LNCAP (cell line): Measurements from ENCODE around the gene ZBTB16.

ENCODE experiments used
- TF ChIP-seq, protein P1 (sequence below): fragments of 450-650 bp; IDR thresholded peaks from 2 replicates; pipeline ENCODE4 v1.5.1; 2017; ENCODE audit warnings: mild to moderate bottlenecking

The ZBTB16 gene

GRCh38 chr11:114167771-114168448, 108.4 kb downstream of the ZBTB16 start:
- TF ChIP-seq, protein P1, sequence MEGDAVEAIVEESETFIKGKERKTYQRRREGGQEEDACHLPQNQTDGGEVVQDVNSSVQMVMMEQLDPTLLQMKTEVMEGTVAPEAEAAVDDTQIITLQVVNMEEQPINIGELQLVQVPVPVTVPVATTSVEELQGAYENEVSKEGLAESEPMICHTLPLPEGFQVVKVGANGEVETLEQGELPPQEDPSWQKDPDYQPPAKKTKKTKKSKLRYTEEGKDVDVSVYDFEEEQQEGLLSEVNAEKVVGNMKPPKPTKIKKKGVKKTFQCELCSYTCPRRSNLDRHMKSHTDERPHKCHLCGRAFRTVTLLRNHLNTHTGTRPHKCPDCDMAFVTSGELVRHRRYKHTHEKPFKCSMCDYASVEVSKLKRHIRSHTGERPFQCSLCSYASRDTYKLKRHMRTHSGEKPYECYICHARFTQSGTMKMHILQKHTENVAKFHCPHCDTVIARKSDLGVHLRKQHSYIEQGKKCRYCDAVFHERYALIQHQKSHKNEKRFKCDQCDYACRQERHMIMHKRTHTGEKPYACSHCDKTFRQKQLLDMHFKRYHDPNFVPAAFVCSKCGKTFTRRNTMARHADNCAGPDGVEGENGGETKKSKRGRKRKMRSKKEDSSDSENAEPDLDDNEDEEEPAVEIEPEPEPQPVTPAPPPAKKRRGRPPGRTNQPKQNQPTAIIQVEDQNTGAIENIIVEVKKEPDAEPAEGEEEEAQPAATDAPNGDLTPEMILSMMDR = no peak

- TF ChIP-seq, protein P1 = no peak
These were observed 109.2 kb downstream of the ZBTB16 start for GRCh38 chr11:114168691-114169090.

DNA sequence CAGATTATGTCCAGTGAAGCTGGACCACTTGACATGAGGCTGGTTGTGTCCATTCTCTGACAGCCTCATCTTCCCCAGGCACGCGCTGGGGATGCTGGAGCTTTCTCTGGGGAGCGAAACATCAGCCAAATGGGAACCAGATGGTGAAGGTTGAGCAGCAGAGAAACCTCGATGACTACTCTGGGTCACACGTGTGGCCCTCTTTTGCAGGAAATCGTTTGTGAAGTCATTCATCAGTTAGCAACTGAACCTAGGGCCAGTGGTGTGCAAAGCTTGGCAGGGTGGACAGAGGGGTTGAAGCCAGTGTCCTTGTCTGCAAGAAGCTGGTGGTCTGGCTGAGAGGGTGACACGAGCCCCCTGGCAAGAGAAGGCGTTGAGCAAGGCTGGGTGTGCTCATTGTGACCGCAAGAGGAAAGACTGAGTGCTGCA, 109.8 kb downstream of the ZBTB16 start:
- TF ChIP-seq, protein P1 = no peak

- TF ChIP-seq, protein P1 = no peak
These were observed 110.3 kb downstream of the ZBTB16 start for GRCh38 chr11:114169821-114170220.

GRCh38 chr11:114170226-114170625, 110.7 kb downstream of the ZBTB16 start:
- TF ChIP-seq, protein P1 = no peak

- TF ChIP-seq, protein P1 = no peak
These were observed 111.9 kb downstream of the ZBTB16 start for GRCh38 chr11:114171257-114172054.

DNA sequence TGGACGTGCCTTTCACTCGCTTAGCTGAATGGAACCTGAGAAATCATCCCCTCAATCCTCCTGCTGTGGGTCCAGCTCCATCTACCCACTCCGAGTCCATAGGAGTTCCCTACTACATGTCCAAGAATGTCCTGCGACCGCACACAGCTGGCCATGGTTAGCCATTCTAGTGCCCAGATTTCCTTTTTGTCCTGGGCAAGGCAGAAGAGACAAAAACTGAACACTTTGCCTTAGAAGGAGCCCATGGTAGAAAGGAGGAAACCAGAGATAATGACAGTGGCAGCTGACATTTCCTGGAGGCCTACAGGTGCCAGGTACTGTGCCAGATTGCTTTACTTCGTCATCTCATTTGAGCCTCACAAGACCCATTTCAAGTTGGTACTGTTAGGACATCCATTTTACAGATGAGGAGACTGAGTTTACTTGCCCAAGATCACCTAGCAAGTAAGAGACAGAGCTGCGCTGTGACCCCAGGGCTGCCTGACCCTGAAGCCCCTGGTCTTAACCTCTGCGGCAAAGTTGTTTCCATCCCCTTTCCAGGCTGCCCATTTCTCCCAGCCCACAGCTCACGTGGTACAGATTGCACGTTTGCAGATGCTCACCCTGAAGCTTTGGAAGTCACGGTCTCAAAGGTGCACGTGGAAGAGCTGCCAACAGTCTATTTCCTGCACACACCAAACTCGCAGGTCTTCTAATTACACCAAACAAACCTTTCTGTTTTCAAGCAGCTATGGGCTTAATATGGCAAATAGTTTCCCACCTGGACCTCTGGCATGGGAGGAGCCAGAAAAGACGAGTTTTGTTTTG, 112.7 kb downstream of the ZBTB16 start:
- TF ChIP-seq, protein P1 = no peak
